ENCODE results near the gene CYP27C1.

DNA sequence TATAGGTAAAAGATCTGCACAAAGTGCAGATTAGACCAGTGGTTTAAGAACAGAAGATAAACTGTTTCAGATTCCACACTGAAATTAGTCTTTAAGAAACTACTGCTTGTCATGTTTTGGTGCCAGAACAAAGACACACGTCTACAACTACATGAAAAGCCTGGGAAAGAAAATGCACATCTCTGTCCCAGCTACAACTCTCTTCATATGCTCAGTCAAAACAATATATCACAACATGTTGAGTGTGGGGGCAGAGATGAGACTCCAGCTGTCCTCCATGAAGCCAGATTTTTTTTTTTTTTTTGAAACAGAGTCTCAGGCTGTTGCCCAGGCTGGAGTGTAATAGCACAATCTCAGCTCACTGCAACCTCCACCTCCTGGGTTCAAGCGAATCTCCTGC is 60.6 kb downstream of the CYP27C1 start:
- TF ChIP-seq, protein P1, sequence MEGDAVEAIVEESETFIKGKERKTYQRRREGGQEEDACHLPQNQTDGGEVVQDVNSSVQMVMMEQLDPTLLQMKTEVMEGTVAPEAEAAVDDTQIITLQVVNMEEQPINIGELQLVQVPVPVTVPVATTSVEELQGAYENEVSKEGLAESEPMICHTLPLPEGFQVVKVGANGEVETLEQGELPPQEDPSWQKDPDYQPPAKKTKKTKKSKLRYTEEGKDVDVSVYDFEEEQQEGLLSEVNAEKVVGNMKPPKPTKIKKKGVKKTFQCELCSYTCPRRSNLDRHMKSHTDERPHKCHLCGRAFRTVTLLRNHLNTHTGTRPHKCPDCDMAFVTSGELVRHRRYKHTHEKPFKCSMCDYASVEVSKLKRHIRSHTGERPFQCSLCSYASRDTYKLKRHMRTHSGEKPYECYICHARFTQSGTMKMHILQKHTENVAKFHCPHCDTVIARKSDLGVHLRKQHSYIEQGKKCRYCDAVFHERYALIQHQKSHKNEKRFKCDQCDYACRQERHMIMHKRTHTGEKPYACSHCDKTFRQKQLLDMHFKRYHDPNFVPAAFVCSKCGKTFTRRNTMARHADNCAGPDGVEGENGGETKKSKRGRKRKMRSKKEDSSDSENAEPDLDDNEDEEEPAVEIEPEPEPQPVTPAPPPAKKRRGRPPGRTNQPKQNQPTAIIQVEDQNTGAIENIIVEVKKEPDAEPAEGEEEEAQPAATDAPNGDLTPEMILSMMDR (IDR thresholded peaks at IDR 0.05) = no peak
- TF ChIP-seq EP300 (IDR thresholded peaks at IDR 0.05) = no peak
- no peak for TF ChIP-seq POLR2AphosphoS5 (IDR thresholded peaks at IDR 0.05)
